Panc1 (cell line): ENCODE measurements around the gene DOCK4. TPM values are rescaled to one million over a fixed set of nuclear protein-coding genes. Genes with fewer than 3 reads are reported as not detected.

Source experiments
- ATAC-seq: fragments of 200-7000 bp; cut with Tn5 transposase; 2 replicates; pipeline ENCODE4 v1.9.1; 2020; ENCODE audit warnings: mild to moderate bottlenecking, moderate library complexity
- BruUV-seq: library from RNA; stranded (reverse); fragments of 400-500 nt; replicated peaks from 2 replicates; lab custom pipeline; 2021; lab: Mats Ljungman, UMichigan
- CTCF ChIA-PET: fragments of 300-600 bp; sonication (Branson Sonifier 250); formaldehyde crosslinking; loops from one replicate; lab custom pipeline; 2022; ENCODE audit warnings: antibody characterized with exemption; lab: Charles Lee
- POLR2A ChIA-PET: fragments of 300-600 bp; sonication (Branson Sonifier 250); formaldehyde crosslinking; loops from one replicate; lab custom pipeline; 2022; ENCODE audit warnings: antibody characterized with exemption; lab: Charles Lee
- DNase-seq: peaks from one replicate; pipeline ENCODE4 v3.0.0-alpha.2; 2010; ENCODE audit warnings: low read depth, low spot score
- H3K27ac ChIP-seq: 2 replicates; pipeline ENCODE4 v1.5.1; 2011; ENCODE audit warnings: mild to moderate bottlenecking, low read length, inconsistent platforms
- H3K27me3 ChIP-seq: fragments of 200-500 bp; sonication (Bioruptor generic); 2 replicates; pipeline ENCODE4 v1.6.0; 2014; ENCODE audit warnings: low read length, inconsistent platforms; ENCODE audit not compliant: control insufficient read depth, insufficient read depth
- H3K36me3 ChIP-seq: fragments of 200-500 bp; sonication (Bioruptor generic); 2 replicates; pipeline ENCODE4 v1.5.1; 2014; ENCODE audit warnings: inconsistent platforms, mild to moderate bottlenecking, low read length, moderate library complexity; ENCODE audit not compliant: control insufficient read depth, insufficient read depth
- H3K4me1 ChIP-seq: 2 replicates; pipeline ENCODE4 v1.5.1; 2011; ENCODE audit warnings: inconsistent platforms, mild to moderate bottlenecking, low read length, moderate library complexity; ENCODE audit not compliant: control insufficient read depth, insufficient read depth
- H3K4me3 ChIP-seq, 2 experiments: 2 replicates each; pipeline ENCODE4 v1.5.1; 2011 to 2012; ENCODE audit warnings: low read depth in 2 of 2, low read length in 2 of 2, mild to moderate bottlenecking in 2 of 2, inconsistent platforms in 1 of 2, moderate library complexity in 1 of 2
- H3K9me3 ChIP-seq: fragments of 200-500 bp; sonication (Bioruptor generic); 2 replicates; pipeline ENCODE4 v1.5.1; 2014; ENCODE audit warnings: low read depth, mild to moderate bottlenecking, inconsistent platforms, low read length, moderate library complexity; ENCODE audit not compliant: control insufficient read depth, insufficient read depth
- CTCF ChIP-seq: fragments of 450-650 bp; IDR thresholded peaks from 2 replicates; pipeline ENCODE4 v1.5.1; 2017; ENCODE audit warnings: mild to moderate bottlenecking
- POLR2AphosphoS5 ChIP-seq: IDR thresholded peaks from 2 replicates; pipeline ENCODE4 v1.6.1; 2012; ENCODE audit warnings: mild to moderate bottlenecking, low read depth, low read length, moderate library complexity
- SIN3A ChIP-seq: IDR thresholded peaks from 2 replicates; pipeline ENCODE4 v1.6.1; 2012; ENCODE audit warnings: low read depth, mild to moderate bottlenecking, low read length, moderate library complexity, borderline replicate concordance; ENCODE audit not compliant: insufficient read depth
- TCF7L2 ChIP-seq: IDR thresholded peaks from 2 replicates; pipeline ENCODE4 v1.6.1; 2011; ENCODE audit warnings: mild to moderate bottlenecking, low read depth, low read length, inconsistent platforms
- in situ Hi-C: cut with HindIII; loops from 2 replicates; pipeline ENCODE4 v1.10.0; 2016; ENCODE audit warnings: low sequenced_read_pairs, low pct_unique_long_range_greater_than_20kb
- intact Hi-C: fragments of 100-400 bp; cut with micrococcal nuclease; formaldehyde crosslinking; loops from one replicate; pipeline ENCODE4 v1.10.0; 2022; ENCODE audit not compliant: unreplicated experiment
- total RNA-seq: library from RNA; stranded (reverse); gene quantifications from one replicate; pipeline ENCODE4 v1.2.1, GENCODE V29; 2021; ENCODE audit not compliant: unreplicated experiment
- TF ChIP-seq, protein P1 (sequence below), 2 experiments: IDR thresholded peaks; 2 replicates each; pipeline ENCODE4 v1.6.1; 2011 to 2012; ENCODE audit warnings: low read depth in 2 of 2, control low read depth in 1 of 2, low read length in 1 of 2, mild to moderate bottlenecking in 1 of 2, moderate library complexity in 1 of 2; ENCODE audit not compliant: insufficient read depth in 1 of 2

DOCK4 gene
- total RNA-seq, 1 experiment from 2014 or later: 10.8 TPM

DNA sequence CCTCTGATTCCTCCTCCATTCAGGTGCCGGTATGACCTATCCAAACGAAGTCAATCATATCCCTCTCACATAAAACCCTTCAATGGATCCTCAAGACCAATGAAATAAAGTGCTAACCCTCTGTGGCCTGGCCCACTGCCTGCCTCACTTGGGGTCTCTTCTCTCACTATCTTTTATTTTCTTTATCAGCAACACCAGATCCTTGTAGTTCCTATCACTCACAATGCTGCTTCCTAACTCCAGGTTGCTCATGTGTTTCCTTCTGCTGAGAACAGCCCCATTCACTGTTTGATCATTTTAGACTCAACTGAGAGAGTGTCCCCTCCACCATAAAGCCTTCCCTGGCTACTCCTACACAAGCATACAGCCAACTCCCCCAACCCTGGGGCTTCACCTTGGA, 180.6 kb downstream of the DOCK4 start:
- Histone ChIP-seq H3K27ac (no peak overlapping the region), H3K36me3 (no peaks in the 10 kb centered on the region), H3K4me3 (no peak overlapping the region), H3K9me3 (no peaks in the 10 kb centered on the region), H3K27me3 (no peaks in the 10 kb centered on the region), H3K4me1 (no peaks in the 10 kb centered on the region)
- in situ Hi-C loops (no loop called here), intact Hi-C loops (no loop called here)
- no peak for ATAC-seq
- CTCF ChIA-PET: no interaction called here
- no peak for TF ChIP-seq POLR2AphosphoS5
- TF ChIP-seq, protein P1, sequence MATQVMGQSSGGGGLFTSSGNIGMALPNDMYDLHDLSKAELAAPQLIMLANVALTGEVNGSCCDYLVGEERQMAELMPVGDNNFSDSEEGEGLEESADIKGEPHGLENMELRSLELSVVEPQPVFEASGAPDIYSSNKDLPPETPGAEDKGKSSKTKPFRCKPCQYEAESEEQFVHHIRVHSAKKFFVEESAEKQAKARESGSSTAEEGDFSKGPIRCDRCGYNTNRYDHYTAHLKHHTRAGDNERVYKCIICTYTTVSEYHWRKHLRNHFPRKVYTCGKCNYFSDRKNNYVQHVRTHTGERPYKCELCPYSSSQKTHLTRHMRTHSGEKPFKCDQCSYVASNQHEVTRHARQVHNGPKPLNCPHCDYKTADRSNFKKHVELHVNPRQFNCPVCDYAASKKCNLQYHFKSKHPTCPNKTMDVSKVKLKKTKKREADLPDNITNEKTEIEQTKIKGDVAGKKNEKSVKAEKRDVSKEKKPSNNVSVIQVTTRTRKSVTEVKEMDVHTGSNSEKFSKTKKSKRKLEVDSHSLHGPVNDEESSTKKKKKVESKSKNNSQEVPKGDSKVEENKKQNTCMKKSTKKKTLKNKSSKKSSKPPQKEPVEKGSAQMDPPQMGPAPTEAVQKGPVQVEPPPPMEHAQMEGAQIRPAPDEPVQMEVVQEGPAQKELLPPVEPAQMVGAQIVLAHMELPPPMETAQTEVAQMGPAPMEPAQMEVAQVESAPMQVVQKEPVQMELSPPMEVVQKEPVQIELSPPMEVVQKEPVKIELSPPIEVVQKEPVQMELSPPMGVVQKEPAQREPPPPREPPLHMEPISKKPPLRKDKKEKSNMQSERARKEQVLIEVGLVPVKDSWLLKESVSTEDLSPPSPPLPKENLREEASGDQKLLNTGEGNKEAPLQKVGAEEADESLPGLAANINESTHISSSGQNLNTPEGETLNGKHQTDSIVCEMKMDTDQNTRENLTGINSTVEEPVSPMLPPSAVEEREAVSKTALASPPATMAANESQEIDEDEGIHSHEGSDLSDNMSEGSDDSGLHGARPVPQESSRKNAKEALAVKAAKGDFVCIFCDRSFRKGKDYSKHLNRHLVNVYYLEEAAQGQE (IDR thresholded peaks at IDR 0.05; ENCODE audit: insufficient read depth in 1 of 2, low read depth in 2 of 2, low read length in 1 of 2): no peak
- no peak for TF ChIP-seq TCF7L2
- no peak for TF ChIP-seq SIN3A
- no peak for TF ChIP-seq CTCF
- DNase-seq: no peak
- POLR2A ChIA-PET: no interaction called here
- no TSS peak for BruUV-seq

- TF ChIP-seq, protein P1 (IDR thresholded peaks at IDR 0.05; ENCODE audit: insufficient read depth in 1 of 2, low read depth in 2 of 2, low read length in 1 of 2): no peak
- no peak for TF ChIP-seq POLR2AphosphoS5
- TF ChIP-seq TCF7L2: no peak
- no peak for TF ChIP-seq SIN3A
- TF ChIP-seq CTCF: no peak
- DNase-seq: no peak
- Histone ChIP-seq H3K4me1 (no peaks in the 10 kb centered on the region), H3K27me3 (no peaks in the 10 kb centered on the region), H3K27ac (no peak overlapping the region), H3K4me3 (no peak overlapping the region), H3K36me3 (no peaks in the 10 kb centered on the region), H3K9me3 (no peaks in the 10 kb centered on the region)
- BruUV-seq: no TSS peak
- intact Hi-C loops: no loop called here
- no peak for ATAC-seq
- in situ Hi-C loops: no loop called here
- POLR2A ChIA-PET: no interaction called here
- CTCF ChIA-PET: no interaction called here
Observed at GRCh38 chr7:112023786-112024185, 182.4 kb downstream of the DOCK4 start.
